Measurements from ENCODE around the gene VASP. TPM values are rescaled to one million over a fixed set of nuclear protein-coding genes. Genes with fewer than 3 reads are reported as not detected.

VASP gene
- total and polyA plus RNA-seq, 2 of the 4 experiments (the other 2 are of a cell fraction): 61.1 to 88.8 TPM

DNA sequence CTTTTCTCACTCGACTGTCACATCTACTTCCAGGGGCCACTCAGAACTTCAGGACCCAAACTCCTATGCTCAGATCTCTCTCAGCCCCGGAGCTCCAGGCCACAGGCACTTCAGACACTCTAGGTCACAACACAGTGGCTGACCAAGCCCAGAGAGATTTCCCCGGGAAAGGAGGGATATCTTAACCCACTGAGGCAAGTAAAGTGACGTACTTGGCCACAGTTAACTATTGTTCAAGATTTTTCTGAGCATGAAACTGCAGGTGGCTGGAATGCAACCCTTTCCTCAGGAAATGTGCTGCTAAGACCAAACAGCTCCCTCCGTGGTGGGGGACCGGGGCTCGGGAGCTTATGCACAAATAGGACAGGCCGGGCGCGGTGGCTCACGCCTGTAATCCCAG, 53.4 kb downstream of the VASP start:
- Histone ChIP-seq H3K9me1 (ENCODE audit: insufficient read depth, low read length) (peaks cover 3% of the 10 kb centered on the region; the same call in 1 of the 2 replicates), H3K18ac (ENCODE audit: low read depth, low read length) (no peak overlapping the region), H3K4ac (ENCODE audit: low read depth, low read length) (no peak overlapping the region), H2BK120ac (ENCODE audit: low read depth, low read length) (no peak overlapping the region), H3K4me1 (ENCODE audit: control insufficient read depth, insufficient read depth, low read length) (no peaks in the 10 kb centered on the region), H4K91ac (ENCODE audit: insufficient read depth, low read depth, low read length) (no peak overlapping the region), H3K23ac (ENCODE audit: low read depth, low read length) (no peak overlapping the region), H4K20me1 (ENCODE audit: insufficient read depth, low read length) (peaks cover 2% of the 10 kb centered on the region; the same call in 1 of the 2 replicates), H3K79me1 (ENCODE audit: low read depth in 1 of 2, low read length in 2 of 2) (peaks cover 6 to 24% of the 10 kb centered on the region in 2 experiments; a peak in 3 of 4 replicates), H3K27me3 (ENCODE audit: control insufficient read depth, insufficient read depth, low read length) (no peaks in the 10 kb centered on the region), H3K4me2 (ENCODE audit: low read depth, low read length) (no peak overlapping the region), H4K5ac (ENCODE audit: low read depth, low read length) (no peak overlapping the region), H3K9ac (ENCODE audit: low read depth, low read length) (no peak overlapping the region), H2AK9ac (replicated peaks; ENCODE audit: low read depth, low read length, poor library complexity) (no peak overlapping the region), H3K14ac (replicated peaks; ENCODE audit: low read depth, low read length) (no peak overlapping the region), H2BK5ac (ENCODE audit: low read depth, low read length, poor library complexity, severe bottlenecking) (no peak overlapping the region), H2AK5ac (ENCODE audit: low read depth, low read length) (no peak overlapping the region), H3K56ac (ENCODE audit: extremely low read depth, insufficient read depth, low read length) (no peak overlapping the region), H2BK20ac (ENCODE audit: low read depth, low read length) (no peak overlapping the region), H3K27ac (ENCODE audit: insufficient read depth, low read length) (no peak overlapping the region), H2BK15ac (ENCODE audit: low read depth, low read length) (no peak overlapping the region), H2AFZ (replicated peaks; ENCODE audit: low read length, poor library complexity) (no peak overlapping the region), H3K9me3 (ENCODE audit: control insufficient read depth, insufficient read depth, low read length) (no peaks in the 10 kb centered on the region), H3K36me3 (ENCODE audit: control insufficient read depth, insufficient read depth, low read length) (no peaks in the 10 kb centered on the region), H4K8ac (ENCODE audit: low read depth in 2 of 2, low read length in 2 of 2) (no peak overlapping the region), H3K4me3 (ENCODE audit: insufficient read depth, low read depth, low read length) (no peak overlapping the region)
- ChIA-PET CTCF (no interaction called here), POLR2A (ENCODE audit: unreplicated experiment) (no interaction called here)
- intact Hi-C loops (cut with micrococcal nuclease): no loop called here
- DNase-seq (no peak), ATAC-seq (ENCODE audit: low read depth) (no peak)
- dilution Hi-C loops (cut with HindIII; ENCODE audit: low sequenced_read_pairs, unreplicated experiment): no loop called here
- BruUV-seq (replicated peaks): no TSS peak
- in situ Hi-C loops (cut with MboI; ENCODE audit: low sequenced_read_pairs): no loop called here
- no peak for TF ChIP-seq CTCF (conservative IDR thresholded peaks at IDR 0.05; ENCODE audit: low read depth, low read length)
- TF ChIP-seq MAZ (IDR thresholded peaks at IDR 0.05; ENCODE audit: borderline replicate concordance, low read depth, low read length): no peak
- 89% methylated on average over 2 of the region's 11 CpGs; no CpG with 5 or more reads in 1 of the 2 experiments for WGBS, 2 experiments (ENCODE audit: extremely low coverage in 2 of 2, insufficient read length in 1 of 2)

Measured in IMR-90 (cell line).